Endometrial microvascular endothelial cells (primary cell): ENCODE measurements around the gene GPR42. TPM values are rescaled to one million over a fixed set of nuclear protein-coding genes. Genes with fewer than 3 reads are reported as not detected.
"Not testable (repeated sequence)": the region's sequence is repeated elsewhere in the genome, so short reads cannot be mapped to it uniquely, and the experiment has no call there.

ENCODE experiments used
- in situ Hi-C: cut with HindIII; loops from 2 replicates; pipeline ENCODE4 v1.10.0; 2017; ENCODE audit warnings: low sequenced_read_pairs, low pct_unique_long_range_greater_than_20kb; ENCODE audit errors: inconsistent ontology term
- total RNA-seq: library from RNA; depleted of rRNA; stranded (reverse); fragments of >200 nt; gene quantifications from one replicate; pipeline ENCODE4 v1.2.3, GENCODE V29; 2015; ENCODE audit errors: inconsistent ontology term

Gene GPR42
- total RNA-seq, 1 donor from 2014 or later, result not detected

- in situ Hi-C loops, result no loop called here
These were observed 25.2 kb upstream of the GPR42 start for GRCh38 chr19:35345671-35346111.

- in situ Hi-C loops, result no loop called here
These were observed 24.4 kb upstream of the GPR42 start for GRCh38 chr19:35346193-35347052.

GRCh38 chr19:35347171-35347929 lies 23.5 kb upstream of the GPR42 start, which contains the start of gene FFAR1:
FFAR1 (plus strand) TSS chr19:35347902; CDS start chr19:35351552, 3,650 bp downstream.
- in situ Hi-C loops, result no loop called here

- in situ Hi-C loops, result no loop called here
These were observed 23.0 kb upstream of the GPR42 start for GRCh38 chr19:35347930-35348298.

GRCh38 chr19:35348911-35349611 lies 21.8 kb upstream of the GPR42 start:
- in situ Hi-C loops, result no loop called here

GRCh38 chr19:35349614-35350521 lies 21.0 kb upstream of the GPR42 start:
- in situ Hi-C loops, result no loop called here

- in situ Hi-C loops, result no loop called here
These were observed 20.3 kb upstream of the GPR42 start for GRCh38 chr19:35350591-35350990.

- in situ Hi-C loops, result no loop called here
These were observed 19.3 kb upstream of the GPR42 start for GRCh38 chr19:35351411-35352176.

GRCh38 chr19:35352177-35352447 lies 18.8 kb upstream of the GPR42 start:
- in situ Hi-C loops, result no loop called here

GRCh38 chr19:35352448-35353304 lies 18.2 kb upstream of the GPR42 start:
- in situ Hi-C loops, result no loop called here

- in situ Hi-C loops, result no loop called here
These were observed 17.2 kb upstream of the GPR42 start for GRCh38 chr19:35353635-35354034.

GRCh38 chr19:35354898-35355297 lies 16.0 kb upstream of the GPR42 start:
- in situ Hi-C loops, result no loop called here

- in situ Hi-C loops, result no loop called here
These were observed 14.9 kb upstream of the GPR42 start for GRCh38 chr19:35355791-35356460.

- in situ Hi-C loops, result no loop called here
These were observed 12.8 kb upstream of the GPR42 start, which contains the start of gene FFAR3 for GRCh38 chr19:35357867-35358573. FFAR3 (plus strand) TSS chr19:35358460; CDS start chr19:35358891, 431 bp downstream.

GRCh38 chr19:35358834-35359233 lies 12.0 kb upstream of the GPR42 start:
- in situ Hi-C loops, result not testable (repeated sequence)

GRCh38 chr19:35359395-35359794 lies 11.5 kb upstream of the GPR42 start:
- in situ Hi-C loops, result not testable (repeated sequence)
